Measurements from ENCODE around the gene BFSP1.

The BFSP1 gene

DNA sequence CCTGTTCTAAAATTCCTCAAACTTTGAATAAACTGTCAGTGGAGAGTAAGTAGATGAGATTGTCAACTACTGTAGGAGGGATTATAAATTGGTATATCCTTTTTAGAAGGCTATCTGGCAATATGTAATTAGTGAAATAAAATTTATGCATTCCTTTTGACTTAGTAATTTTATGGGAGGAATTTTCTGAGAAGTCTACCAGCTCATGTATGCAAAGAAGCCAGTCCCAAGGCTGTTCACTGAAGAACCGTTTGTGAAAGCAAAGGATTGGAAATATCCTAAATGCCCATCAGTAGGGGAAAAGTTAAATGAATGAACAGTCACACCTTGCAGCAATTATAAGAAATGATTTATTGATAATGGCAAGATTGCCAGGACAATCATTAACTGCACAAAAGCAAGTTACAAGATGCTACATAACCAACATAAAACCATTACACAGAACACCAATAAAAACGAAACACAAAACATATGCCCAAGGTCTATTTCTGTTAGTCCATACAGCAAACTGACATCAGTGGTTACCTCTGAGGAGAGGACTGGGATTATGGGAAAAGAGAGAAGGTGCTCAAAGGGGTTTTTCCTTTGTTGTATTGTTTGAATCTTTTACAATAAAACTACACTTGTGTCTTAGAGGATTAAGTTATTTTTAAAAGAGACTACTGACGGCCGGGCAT, 34.1 kb upstream of the BFSP1 start:
- Histone ChIP-seq H2BK5ac (ENCODE audit: low read depth, low read length, poor library complexity, severe bottlenecking) (no peak overlapping the region), H4K8ac (ENCODE audit: low read length) (no peak overlapping the region), H3K9me3 (ENCODE audit: control insufficient read depth, low read length) (no peaks in the 10 kb centered on the region), H2AFZ (ENCODE audit: low read depth, low read length) (no peak overlapping the region), H3K36me3 (ENCODE audit: control insufficient read depth in 1 of 2, insufficient read depth in 2 of 2, low read depth in 1 of 2, low read length in 2 of 2) (no peaks in the 10 kb centered on the region), H2BK12ac (ENCODE audit: low read length in 2 of 2) (no peak overlapping the region), H3K4ac (ENCODE audit: low read depth in 1 of 2, low read length in 2 of 2) (no peak overlapping the region), H3K14ac (ENCODE audit: low read length in 2 of 2) (no peak overlapping the region), H4K91ac (ENCODE audit: low read length) (no peak overlapping the region), H3K9ac (ENCODE audit: low read length) (no peak overlapping the region), H3K27me3 (ENCODE audit: control insufficient read depth in 1 of 2, insufficient read depth in 1 of 2, low read length in 2 of 2) (no peaks in the 10 kb centered on the region), H3K4me1 (ENCODE audit: control insufficient read depth, insufficient read depth, low read depth, low read length) (peaks cover 9% of the 10 kb centered on the region), H3K27ac (ENCODE audit: low read length, poor library complexity, severe bottlenecking) (peak overlapping the region; percentile 74), H3K79me1 (replicated peaks; ENCODE audit: low read length, poor library complexity, severe bottlenecking) (peaks cover 3% of the 10 kb centered on the region), H3K23ac (ENCODE audit: low read length in 2 of 2) (no peak overlapping the region), H3K4me2 (ENCODE audit: low read length, poor library complexity, severe bottlenecking) (no peak overlapping the region), H3K18ac (ENCODE audit: low read depth in 1 of 2, low read length in 2 of 2) (no peak overlapping the region), H2BK15ac (ENCODE audit: low read depth, poor library complexity, severe bottlenecking) (no peak overlapping the region), H3K4me3 (ENCODE audit: insufficient read depth in 1 of 2, low read depth in 1 of 2, low read length in 2 of 2) (no peak overlapping the region), H2BK120ac (ENCODE audit: low read depth, low read length) (no peak overlapping the region), H2AK5ac (ENCODE audit: low read length, severe bottlenecking) (no peak overlapping the region)
- 72% methylated on average over 3 of the region's 4 CpGs for WGBS
- DNase-seq = peak; percentile 37

DNA sequence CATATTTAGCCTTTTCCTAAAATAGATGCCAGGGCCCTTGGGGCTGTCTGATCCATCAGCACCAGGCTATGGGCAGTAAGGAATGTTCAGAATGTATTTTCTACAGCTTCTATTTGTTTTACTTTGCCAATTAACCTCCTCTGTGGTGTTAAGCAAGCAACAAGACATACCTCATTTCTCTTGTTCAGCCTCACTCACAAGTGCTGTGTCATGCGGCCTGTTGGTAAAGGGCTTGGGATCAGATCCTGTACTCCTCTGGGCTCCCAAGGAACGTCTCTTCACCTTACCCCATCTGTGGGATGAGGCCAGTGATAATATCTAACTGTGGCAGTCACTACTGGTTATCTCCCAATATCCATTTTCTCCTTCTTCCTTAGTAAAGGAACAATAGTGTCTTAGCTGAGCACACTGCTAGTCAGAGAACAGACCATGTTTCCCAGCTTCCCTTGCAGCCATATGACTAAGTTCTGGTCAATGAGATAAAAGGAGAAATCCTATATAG, 31.7 kb upstream of the BFSP1 start:
- Histone ChIP-seq H4K8ac (ENCODE audit: low read length) (peak overlapping the region; percentile 89), H2AFZ (ENCODE audit: low read depth, low read length) (no peak overlapping the region), H3K9me3 (ENCODE audit: control insufficient read depth, low read length) (no peaks in the 10 kb centered on the region), H3K14ac (ENCODE audit: low read length in 2 of 2) (no peak overlapping the region), H4K91ac (ENCODE audit: low read length) (peak overlapping the region; percentile 72), H3K27ac (ENCODE audit: low read length, poor library complexity, severe bottlenecking) (peak overlapping the region; percentile 97), H3K4ac (ENCODE audit: low read depth in 1 of 2, low read length in 2 of 2) (peak overlapping the region; percentile 24 to 80), H2BK120ac (ENCODE audit: low read depth, low read length) (peak overlapping the region; percentile 73), H2BK15ac (ENCODE audit: low read depth, poor library complexity, severe bottlenecking) (no peak overlapping the region), H2BK5ac (ENCODE audit: low read depth, low read length, poor library complexity, severe bottlenecking) (no peak overlapping the region), H3K9ac (ENCODE audit: low read length) (no peak overlapping the region), H3K4me3 (ENCODE audit: insufficient read depth in 1 of 2, low read depth in 1 of 2, low read length in 2 of 2) (no peak overlapping the region), H3K27me3 (ENCODE audit: control insufficient read depth in 1 of 2, insufficient read depth in 1 of 2, low read length in 2 of 2) (no peaks in the 10 kb centered on the region), H3K4me2 (ENCODE audit: low read length, poor library complexity, severe bottlenecking) (no peak overlapping the region), H2BK12ac (ENCODE audit: low read length in 2 of 2) (peak overlapping the region; percentile 83 to 87), H3K18ac (ENCODE audit: low read depth in 1 of 2, low read length in 2 of 2) (peak overlapping the region; percentile 46 to 76), H3K23ac (ENCODE audit: low read length in 2 of 2) (no peak overlapping the region), H2AK5ac (ENCODE audit: low read length, severe bottlenecking) (peak overlapping the region; percentile 39), H3K36me3 (ENCODE audit: control insufficient read depth in 1 of 2, insufficient read depth in 2 of 2, low read depth in 1 of 2, low read length in 2 of 2) (no peaks in the 10 kb centered on the region), H3K79me1 (replicated peaks; ENCODE audit: low read length, poor library complexity, severe bottlenecking) (peaks cover 5% of the 10 kb centered on the region), H3K4me1 (ENCODE audit: control insufficient read depth, insufficient read depth, low read depth, low read length) (peaks cover 9% of the 10 kb centered on the region)
- peak; percentile 90 for DNase-seq
- WGBS = 31% methylated on average over 2 of the region's 2 CpGs

DNA sequence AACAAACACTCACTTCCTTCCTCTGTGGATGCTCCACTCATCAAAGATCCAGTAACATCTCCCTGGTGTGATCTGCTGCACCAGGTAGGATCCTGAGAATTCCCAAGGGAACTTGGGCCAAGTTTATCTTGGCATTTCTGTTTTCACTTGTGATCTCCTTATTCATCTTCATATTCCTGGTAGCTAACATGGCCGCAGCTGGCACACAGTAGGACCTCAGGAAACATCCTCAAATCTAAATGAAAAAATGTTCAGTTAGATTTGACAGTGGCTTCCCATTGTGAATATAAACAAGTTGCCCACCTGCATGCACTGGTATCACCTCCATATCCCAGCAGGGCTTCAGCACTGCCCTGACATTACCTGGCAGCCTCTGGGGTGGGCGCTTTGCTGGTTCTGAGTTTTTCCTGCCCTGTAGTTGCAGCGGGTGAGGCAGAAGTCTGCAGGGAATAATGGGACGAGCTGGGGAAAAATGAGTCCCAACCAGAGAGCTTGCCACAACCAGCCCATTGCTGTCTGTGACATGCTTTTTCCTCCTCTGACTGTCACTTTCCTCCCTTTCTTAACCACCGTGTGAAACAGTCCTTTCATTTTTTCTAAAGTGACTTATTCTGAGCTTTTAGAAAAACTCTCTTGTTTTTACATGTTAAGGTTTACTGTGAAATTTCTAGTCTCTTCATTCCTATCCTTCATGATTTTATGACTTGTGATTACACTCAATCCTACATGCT, 29.3 kb upstream of the BFSP1 start:
- peak overlapping the region; percentile 92 for H2AK5ac ChIP-seq (ENCODE audit: low read length, severe bottlenecking)
- no peak overlapping the region for H3K27ac ChIP-seq (ENCODE audit: low read length, poor library complexity, severe bottlenecking)
- H2BK15ac ChIP-seq (ENCODE audit: low read depth, poor library complexity, severe bottlenecking) = peak overlapping the region; percentile 26
- peaks cover 19% of the 10 kb centered on the region for H3K4me1 ChIP-seq (ENCODE audit: control insufficient read depth, insufficient read depth, low read depth, low read length)
- H3K14ac ChIP-seq (ENCODE audit: low read length in 2 of 2) = no peak overlapping the region
- H3K27me3 ChIP-seq (ENCODE audit: control insufficient read depth in 1 of 2, insufficient read depth in 1 of 2, low read length in 2 of 2) = no peaks in the 10 kb centered on the region
- H2BK120ac ChIP-seq (ENCODE audit: low read depth, low read length) = no peak overlapping the region
- H3K23ac ChIP-seq (ENCODE audit: low read length in 2 of 2) = no peak overlapping the region
- H4K8ac ChIP-seq (ENCODE audit: low read length) = no peak overlapping the region
- H3K18ac ChIP-seq (ENCODE audit: low read depth in 1 of 2, low read length in 2 of 2) = peak overlapping the region in 1 of 2 experiments; percentile 37
- 85% methylated on average over 4 of the region's 5 CpGs for WGBS
- H3K9ac ChIP-seq (ENCODE audit: low read length) = no peak overlapping the region
- H3K36me3 ChIP-seq (ENCODE audit: control insufficient read depth in 1 of 2, insufficient read depth in 2 of 2, low read depth in 1 of 2, low read length in 2 of 2) = no peaks in the 10 kb centered on the region
- H3K79me1 ChIP-seq (replicated peaks; ENCODE audit: low read length, poor library complexity, severe bottlenecking) = peaks cover 6% of the 10 kb centered on the region
- peak overlapping the region in 1 of 2 experiments; percentile 68 for H3K4ac ChIP-seq (ENCODE audit: low read depth in 1 of 2, low read length in 2 of 2)
- peak overlapping the region; percentile 34 to 65 for H2BK12ac ChIP-seq (ENCODE audit: low read length in 2 of 2)
- H3K4me2 ChIP-seq (ENCODE audit: low read length, poor library complexity, severe bottlenecking) = no peak overlapping the region
- no peak overlapping the region for H4K91ac ChIP-seq (ENCODE audit: low read length)
- no peak overlapping the region for H2BK5ac ChIP-seq (ENCODE audit: low read depth, low read length, poor library complexity, severe bottlenecking)
- H3K9me3 ChIP-seq (ENCODE audit: control insufficient read depth, low read length) = no peaks in the 10 kb centered on the region
- peak; percentile 42 for DNase-seq
- H2AFZ ChIP-seq (ENCODE audit: low read depth, low read length) = no peak overlapping the region
- H3K4me3 ChIP-seq (ENCODE audit: insufficient read depth in 1 of 2, low read depth in 1 of 2, low read length in 2 of 2) = no peak overlapping the region

DNA sequence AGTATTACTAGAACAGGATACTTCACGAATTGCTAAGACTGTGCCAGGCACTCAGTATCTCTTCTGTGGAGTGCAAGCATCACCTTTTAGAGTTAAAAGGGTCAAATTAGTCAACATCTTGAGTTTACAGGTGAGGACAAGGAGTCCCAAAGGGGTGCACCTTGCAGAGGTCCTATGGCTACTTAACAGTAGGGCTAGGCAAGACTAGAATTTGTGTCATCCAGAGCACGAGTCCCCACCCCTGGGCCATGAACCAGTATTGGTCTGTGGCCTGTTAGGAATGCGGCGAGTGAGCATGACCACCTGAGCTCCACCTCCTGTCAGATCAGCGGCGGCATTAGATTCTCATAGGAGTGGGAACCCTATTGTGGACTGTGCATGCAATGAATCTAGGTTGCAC, 28.2 kb upstream of the BFSP1 start:
- peak overlapping the region; percentile 44 for H2BK15ac ChIP-seq (ENCODE audit: low read depth, poor library complexity, severe bottlenecking)
- H3K9ac ChIP-seq (ENCODE audit: low read length) = peak overlapping the region; percentile 92
- peak overlapping the region; percentile 19 to 83 for H3K4ac ChIP-seq (ENCODE audit: low read depth in 1 of 2, low read length in 2 of 2)
- no peaks in the 10 kb centered on the region for H3K36me3 ChIP-seq (ENCODE audit: control insufficient read depth in 1 of 2, insufficient read depth in 2 of 2, low read depth in 1 of 2, low read length in 2 of 2)
- peaks cover 8% of the 10 kb centered on the region for H3K79me1 ChIP-seq (replicated peaks; ENCODE audit: low read length, poor library complexity, severe bottlenecking)
- no peak overlapping the region for H3K4me2 ChIP-seq (ENCODE audit: low read length, poor library complexity, severe bottlenecking)
- peak overlapping the region in 1 of 2 experiments; percentile 23 for H3K23ac ChIP-seq (ENCODE audit: low read length in 2 of 2)
- H2BK120ac ChIP-seq (ENCODE audit: low read depth, low read length) = peak overlapping the region; percentile 76
- H2BK5ac ChIP-seq (ENCODE audit: low read depth, low read length, poor library complexity, severe bottlenecking) = no peak overlapping the region
- H3K18ac ChIP-seq (ENCODE audit: low read depth in 1 of 2, low read length in 2 of 2) = peak overlapping the region; percentile 59 to 97
- whole genome bisulfite sequencing = 90% methylated on average over 6 of the region's 6 CpGs
- peak overlapping the region; percentile 99 for H3K27ac ChIP-seq (ENCODE audit: low read length, poor library complexity, severe bottlenecking)
- no peak overlapping the region for H3K4me3 ChIP-seq (ENCODE audit: insufficient read depth in 1 of 2, low read depth in 1 of 2, low read length in 2 of 2)
- no peaks in the 10 kb centered on the region for H3K27me3 ChIP-seq (ENCODE audit: control insufficient read depth in 1 of 2, insufficient read depth in 1 of 2, low read length in 2 of 2)
- no peaks in the 10 kb centered on the region for H3K9me3 ChIP-seq (ENCODE audit: control insufficient read depth, low read length)
- H3K14ac ChIP-seq (ENCODE audit: low read length in 2 of 2) = peak overlapping the region in 1 of 2 experiments; percentile 73
- DNase-seq = no peak
- peak overlapping the region; percentile 76 to 96 for H2BK12ac ChIP-seq (ENCODE audit: low read length in 2 of 2)
- peaks cover 19% of the 10 kb centered on the region for H3K4me1 ChIP-seq (ENCODE audit: control insufficient read depth, insufficient read depth, low read depth, low read length)
- peak overlapping the region; percentile 36 for H4K91ac ChIP-seq (ENCODE audit: low read length)
- H4K8ac ChIP-seq (ENCODE audit: low read length) = peak overlapping the region; percentile 21
- peak overlapping the region; percentile 93 for H2AK5ac ChIP-seq (ENCODE audit: low read length, severe bottlenecking)
- H2AFZ ChIP-seq (ENCODE audit: low read depth, low read length) = peak overlapping the region; percentile 10
